Right renal pelvis (tissue), 4 donors: ENCODE measurements around the gene DELE1. TPM values are rescaled to one million over a fixed set of nuclear protein-coding genes. Genes with fewer than 3 reads are reported as not detected.

Source experiments
- DNase-seq, 4 donors: peaks; one replicate each; pipeline ENCODE4 v3.0.0-alpha.2; 2013; ENCODE audit warnings: low read depth in 4 of 4, low spot score in 3 of 4, missing footprints in 1 of 4
- polyA plus RNA-seq, 4 donors: library from polyadenylated mRNA; unstranded; fragments of 120-200 nt; gene quantifications; one replicate each; pipeline ENCODE4 v1.2.1, GENCODE V29; 2013; ENCODE audit not compliant: insufficient read length in 4 of 4

DELE1 gene
- 100 to 1,000 TPM; 101 to 126 (median 117) TPM for polyA plus RNA-seq

- DNase-seq = peak; percentile 85 to 90 (median 87)
Observed at GRCh38 chr5:141923448-141924313, at the start of gene DELE1. DELE1 (plus strand) TSS chr5:141923871; CDS start chr5:141923942, 71 bp downstream.

GRCh38 chr5:141873933-141874261, 49.8 kb upstream of the DELE1 start:
- no peak for DNase-seq

GRCh38 chr5:141874262-141874964, 49.3 kb upstream of the DELE1 start:
- no peak for DNase-seq

GRCh38 chr5:141875022-141875740, 48.5 kb upstream of the DELE1 start:
- DNase-seq = no peak

- DNase-seq = peak in 1 of 4 donors; percentile 21
Observed at GRCh38 chr5:141875795-141876627, 47.7 kb upstream of the DELE1 start.

- DNase-seq = peak in 1 of 4 donors; percentile 21
Observed at GRCh38 chr5:141876628-141877355, 46.9 kb upstream of the DELE1 start.

GRCh38 chr5:141877356-141878185, 46.1 kb upstream of the DELE1 start:
- no peak for DNase-seq

- DNase-seq = peak in 1 of 4 donors; percentile 18
Observed at GRCh38 chr5:141878186-141878710, 45.4 kb upstream of the DELE1 start, which contains the start of gene PCDH1. PCDH1 (minus strand) TSS chr5:141878410; CDS start chr5:141878262, 148 bp downstream.

- DNase-seq = peak; percentile 93 to 95 (median 95)
Observed at GRCh38 chr5:141878711-141879425, 44.8 kb upstream of the DELE1 start.

GRCh38 chr5:141879426-141879759, 44.3 kb upstream of the DELE1 start:
- DNase-seq = no peak

GRCh38 chr5:141879941-141880738, 43.5 kb upstream of the DELE1 start:
- DNase-seq = no peak

- no peak for DNase-seq
Observed at GRCh38 chr5:141880961-141881801, 42.5 kb upstream of the DELE1 start.

GRCh38 chr5:141881886-141882285, 41.8 kb upstream of the DELE1 start:
- no peak for DNase-seq

GRCh38 chr5:141882594-141883183, 41.0 kb upstream of the DELE1 start:
- DNase-seq = no peak

GRCh38 chr5:141883184-141883891, 40.3 kb upstream of the DELE1 start:
- peak in 1 of 4 donors; percentile 29 for DNase-seq
